Prostate gland (tissue), 2 donors: ENCODE data around the gene ARHGAP31. TPM values are rescaled to one million over a fixed set of nuclear protein-coding genes. Genes with fewer than 3 reads are reported as not detected.
"Not testable (repeated sequence)": the region's sequence is repeated elsewhere in the genome, so short reads cannot be mapped to it uniquely, and the experiment has no call there.

Experiments
- DNase-seq: peaks from one replicate; pipeline ENCODE4 v3.0.0-alpha.2; 2019; ENCODE audit warnings: low spot score
- H3K27ac ChIP-seq, 2 donors: fragments of 200-600 bp; sonication (generic); 2 replicates each; pipeline ENCODE4 v1.5.1; 2017 to 2019
- H3K27me3 ChIP-seq: fragments of 200-600 bp; sonication (generic); replicated peaks from 2 replicates; pipeline ENCODE4 v1.5.1; 2019; ENCODE audit not compliant: insufficient read depth
- H3K36me3 ChIP-seq, 2 donors: fragments of 200-600 bp; sonication (generic); 1 replicate in 1 of 2; 2 replicates in 1 of 2; pipeline versions ENCODE4 v1.5.1 to v1.8.1; 2017 to 2019
- H3K4me1 ChIP-seq: fragments of 200-600 bp; sonication (generic); replicated peaks from 2 replicates; pipeline ENCODE4 v1.5.1; 2019
- H3K4me3 ChIP-seq, 2 donors: fragments of 200-600 bp; sonication (generic); 2 replicates each; pipeline ENCODE4 v1.5.1; 2017 to 2019
- H3K9me3 ChIP-seq: fragments of 200-600 bp; sonication (generic); 2 replicates; pipeline ENCODE4 v1.5.1; 2017
- CTCF ChIP-seq, 4 experiments: fragments of 200-600 bp in 2 of 4; fragments of 450-650 bp in 2 of 4; sonication (generic) in 2 of 4; IDR thresholded peaks; 1 replicate in 3 of 4; 2 replicates in 1 of 4; pipeline ENCODE4 v1.5.1; 2016 to 2019; ENCODE audit warnings: antibody characterized with exemption in 4 of 4, mild to moderate bottlenecking in 2 of 4, moderate library complexity in 2 of 4
- POLR2A ChIP-seq: fragments of 450-650 bp; IDR thresholded peaks from one replicate; pipeline ENCODE4 v1.6.1; 2016; ENCODE audit warnings: antibody characterized with exemption, mild to moderate bottlenecking
- POLR2AphosphoS5 ChIP-seq: sonication (generic); formaldehyde crosslinking; IDR thresholded peaks from one replicate; pipeline ENCODE4 v1.6.1; 2017; ENCODE audit warnings: antibody characterized with exemption
- WGBS: methylation state at CpG from one replicate; pipeline ENCODE4 v1.1.5; 2018; 5-methylcytosine and 5-hydroxymethylcytosine counted together
- intact Hi-C: fragments of 100-400 bp; cut with DNase I; formaldehyde crosslinking; loops from one replicate; pipeline ENCODE4 v1.14.2; 2022
- total RNA-seq, 2 donors: library from RNA; depleted of rRNA; stranded (reverse); fragments of >200 nt; gene quantifications; one replicate each; pipeline ENCODE4 v1.1.0, GENCODE V29; 2016

The ARHGAP31 gene
- total RNA-seq, 2 donors from 2014 or later: 6.5 to 10.7 TPM

DNA sequence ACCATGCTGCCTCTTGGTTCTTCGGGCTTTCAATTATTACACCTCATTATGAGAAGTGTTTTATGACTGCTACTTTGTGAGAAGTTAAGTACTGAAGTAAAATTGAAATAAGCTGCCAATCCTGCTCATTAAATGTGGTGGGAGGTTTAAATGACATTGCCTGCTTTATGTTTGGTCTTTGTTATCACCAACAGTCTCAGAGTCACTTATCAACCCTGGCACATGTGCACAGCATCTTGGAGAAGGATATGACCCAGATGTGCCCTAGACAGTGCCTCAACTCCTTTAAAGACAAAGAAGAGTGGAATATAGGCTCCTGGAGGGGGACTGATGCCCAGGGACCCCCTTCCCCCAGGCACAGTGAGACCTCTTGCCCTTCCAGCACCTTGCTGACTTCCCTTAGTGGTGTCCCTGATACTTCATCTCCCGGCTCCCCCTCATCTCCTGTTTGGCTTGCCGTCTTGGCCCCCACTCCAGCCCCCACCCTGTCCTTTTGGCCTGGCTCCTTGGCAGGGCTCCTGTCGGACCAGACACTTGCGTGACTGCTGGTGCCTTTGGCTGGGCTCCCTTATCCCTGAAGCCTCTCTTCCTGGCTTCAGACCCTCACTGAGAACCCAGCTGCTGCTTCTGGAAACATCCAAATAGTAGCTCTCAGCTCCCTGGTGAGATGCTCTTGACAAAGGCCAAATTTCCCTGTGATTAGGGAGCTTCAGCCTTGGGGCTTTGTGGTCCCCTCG lies 39.8 kb downstream of the ARHGAP31 start:
- WGBS: 60% methylated on average over 6 of the region's 6 CpGs
- H3K36me3 ChIP-seq: no peaks in the 10 kb centered on the region
- TF ChIP-seq POLR2A (no peak), CTCF (IDR thresholded peaks at IDR 0.05) (no peak), POLR2AphosphoS5 (no peak)
- no peak overlapping the region for H3K27ac ChIP-seq
- no peaks in the 10 kb centered on the region for H3K9me3 ChIP-seq
- H3K27me3 ChIP-seq: no peaks in the 10 kb centered on the region
- intact Hi-C loops: no loop called here
- H3K4me1 ChIP-seq: no peaks in the 10 kb centered on the region
- DNase-seq: no peak
- H3K4me3 ChIP-seq: no peak overlapping the region

- WGBS: 97% methylated on average over 5 of the region's 5 CpGs
These were observed 42.6 kb downstream of the ARHGAP31 start for GRCh38 chr3:119336823-119337222.

GRCh38 chr3:119337407-119337806 lies 43.2 kb downstream of the ARHGAP31 start:
- H3K27me3 ChIP-seq, intact Hi-C loops, H3K4me3 ChIP-seq, H3K4me1 ChIP-seq, H3K36me3 ChIP-seq, DNase-seq, H3K9me3 ChIP-seq, H3K27ac ChIP-seq: not testable (repeated sequence)
- WGBS: 96% methylated on average over 6 of the region's 6 CpGs

More at GRCh38 chr3:119336823-119337222, 42.6 kb downstream of the ARHGAP31 start:
- Histone ChIP-seq H3K4me3 (no peak overlapping the region), H3K27ac (no peak overlapping the region), H3K36me3 (no peaks in the 10 kb centered on the region), H3K27me3 (no peaks in the 10 kb centered on the region), H3K4me1 (no peaks in the 10 kb centered on the region), H3K9me3 (no peaks in the 10 kb centered on the region)
- DNase-seq: no peak
- no peak for TF ChIP-seq POLR2AphosphoS5
- TF ChIP-seq CTCF (IDR thresholded peaks at IDR 0.05): no peak
- no peak for TF ChIP-seq POLR2A
- intact Hi-C loops: no loop called here

GRCh38 chr3:119338754-119339153 lies 44.6 kb downstream of the ARHGAP31 start:
- Histone ChIP-seq H3K4me3 (no peak overlapping the region), H3K27ac (no peak overlapping the region), H3K9me3 (no peaks in the 10 kb centered on the region), H3K4me1 (no peaks in the 10 kb centered on the region), H3K27me3 (no peaks in the 10 kb centered on the region), H3K36me3 (no peaks in the 10 kb centered on the region)
- DNase-seq: no peak
- intact Hi-C loops: no loop called here
- no peak for TF ChIP-seq POLR2AphosphoS5
- TF ChIP-seq CTCF (IDR thresholded peaks at IDR 0.05): no peak
- TF ChIP-seq POLR2A: no peak

GRCh38 chr3:119340014-119340413 lies 45.8 kb downstream of the ARHGAP31 start:
- no peak overlapping the region for H3K27ac ChIP-seq
- no peaks in the 10 kb centered on the region for H3K27me3 ChIP-seq
- 69% methylated on average over 1 of the region's 1 CpG for WGBS
- H3K9me3 ChIP-seq: no peaks in the 10 kb centered on the region
- TF ChIP-seq POLR2A (no peak), CTCF (IDR thresholded peaks at IDR 0.05) (no peak), POLR2AphosphoS5 (no peak)
- H3K4me3 ChIP-seq: no peak overlapping the region
- no peaks in the 10 kb centered on the region for H3K36me3 ChIP-seq
- DNase-seq: no peak
- H3K4me1 ChIP-seq: no peaks in the 10 kb centered on the region
- intact Hi-C loops: no loop called here
